Measurements from ENCODE around the gene GPX4.

GRCh38 chr19:1144741-1145140 lies 40.9 kb downstream of the GPX4 start:
- TF ChIP-seq POLR2A (IDR thresholded peaks at IDR 0.05), result no peak
- TF ChIP-seq CTCF (IDR thresholded peaks at IDR 0.05 in 4 of 5, conservative IDR thresholded peaks at IDR 0.05 in 1 of 5), result no peak
